Stomach (tissue), 4 donors: ENCODE data around the gene AREG.

Experiments used
- EP300 ChIP-seq: sonication (generic); formaldehyde crosslinking; IDR thresholded peaks from one replicate; pipeline ENCODE4 v1.6.1; 2017; ENCODE audit warnings: antibody characterized with exemption
- POLR2A ChIP-seq, 4 donors: fragments of 450-650 bp; IDR thresholded peaks; one replicate each; pipeline ENCODE4 v1.6.1; 2016; ENCODE audit warnings: antibody characterized with exemption in 4 of 4, control low read depth in 2 of 4, mild to moderate bottlenecking in 1 of 4, moderate library complexity in 1 of 4
- POLR2AphosphoS5 ChIP-seq, 3 donors: sonication (generic); formaldehyde crosslinking; IDR thresholded peaks; one replicate each; pipeline ENCODE4 v1.6.1; 2016; ENCODE audit warnings: antibody characterized with exemption in 3 of 3
- TF ChIP-seq, protein P1 (sequence below), 7 experiments: fragments of 450-650 bp in 4 of 7; fragments of 200-600 bp in 3 of 7; sonication (generic) in 3 of 7; IDR thresholded peaks; one replicate each; pipeline ENCODE4 v1.5.1; 2016 to 2019; ENCODE audit warnings: antibody characterized with exemption in 7 of 7, control low read depth in 2 of 7, mild to moderate bottlenecking in 1 of 7

DNA sequence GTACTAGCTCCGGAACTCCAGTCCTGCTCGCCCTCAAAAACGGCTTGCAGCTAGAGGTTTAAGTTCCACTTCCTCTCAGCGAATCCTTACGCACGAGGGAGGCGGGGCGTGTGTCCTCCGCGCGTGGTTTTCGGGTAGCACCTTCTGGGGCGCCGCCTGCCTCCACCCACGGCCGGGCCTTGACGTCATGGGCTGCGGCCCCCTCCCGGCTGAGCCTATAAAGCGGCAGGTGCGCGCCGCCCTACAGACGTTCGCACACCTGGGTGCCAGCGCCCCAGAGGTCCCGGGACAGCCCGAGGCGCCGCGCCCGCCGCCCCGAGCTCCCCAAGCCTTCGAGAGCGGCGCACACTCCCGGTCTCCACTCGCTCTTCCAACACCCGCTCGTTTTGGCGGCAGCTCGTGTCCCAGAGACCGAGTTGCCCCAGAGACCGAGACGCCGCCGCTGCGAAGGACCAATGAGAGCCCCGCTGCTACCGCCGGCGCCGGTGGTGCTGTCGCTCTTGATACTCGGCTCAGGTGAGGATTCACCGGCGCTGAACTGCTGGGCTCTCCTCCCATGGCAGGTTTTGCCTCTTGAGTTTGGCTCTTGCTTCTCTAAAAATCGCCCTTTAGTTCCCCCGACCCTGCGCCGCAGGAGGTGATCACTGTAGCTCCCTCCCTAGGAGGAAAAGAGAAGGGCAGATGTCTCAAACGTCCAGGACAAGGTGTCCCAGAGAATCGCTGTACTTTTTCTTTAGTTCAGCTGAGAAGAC is at the start of gene AREG:
- TF ChIP-seq POLR2A (IDR thresholded peaks at IDR 0.05) (peak in 2 of 4 donors; percentile 7 to 88), POLR2AphosphoS5 (IDR thresholded peaks at IDR 0.05) (peak; percentile 16 to 96 (median 89)), EP300 (no peak)
- TF ChIP-seq, protein P1, sequence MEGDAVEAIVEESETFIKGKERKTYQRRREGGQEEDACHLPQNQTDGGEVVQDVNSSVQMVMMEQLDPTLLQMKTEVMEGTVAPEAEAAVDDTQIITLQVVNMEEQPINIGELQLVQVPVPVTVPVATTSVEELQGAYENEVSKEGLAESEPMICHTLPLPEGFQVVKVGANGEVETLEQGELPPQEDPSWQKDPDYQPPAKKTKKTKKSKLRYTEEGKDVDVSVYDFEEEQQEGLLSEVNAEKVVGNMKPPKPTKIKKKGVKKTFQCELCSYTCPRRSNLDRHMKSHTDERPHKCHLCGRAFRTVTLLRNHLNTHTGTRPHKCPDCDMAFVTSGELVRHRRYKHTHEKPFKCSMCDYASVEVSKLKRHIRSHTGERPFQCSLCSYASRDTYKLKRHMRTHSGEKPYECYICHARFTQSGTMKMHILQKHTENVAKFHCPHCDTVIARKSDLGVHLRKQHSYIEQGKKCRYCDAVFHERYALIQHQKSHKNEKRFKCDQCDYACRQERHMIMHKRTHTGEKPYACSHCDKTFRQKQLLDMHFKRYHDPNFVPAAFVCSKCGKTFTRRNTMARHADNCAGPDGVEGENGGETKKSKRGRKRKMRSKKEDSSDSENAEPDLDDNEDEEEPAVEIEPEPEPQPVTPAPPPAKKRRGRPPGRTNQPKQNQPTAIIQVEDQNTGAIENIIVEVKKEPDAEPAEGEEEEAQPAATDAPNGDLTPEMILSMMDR (IDR thresholded peaks at IDR 0.05): peak in 5 of 7 experiments; percentile 34 to 44 (median 38)
